ENCODE measurements around the gene KRTAP10-7. TPM values are rescaled to one million over a fixed set of nuclear protein-coding genes. Genes with fewer than 3 reads are reported as not detected.

The KRTAP10-7 gene
- total and polyA plus RNA-seq, 2 donors (not counting 1 experiment from before 2014, with no cell fraction given): not detected

GRCh38 chr21:44552136-44552535 is 48.3 kb upstream of the KRTAP10-7 start:
- Histone ChIP-seq H2AFZ (ENCODE audit: low read length) (no peak overlapping the region), H3K27ac (ENCODE audit: insufficient read depth, low read length) (no peak overlapping the region), H3K36me3 (ENCODE audit: control insufficient read depth, insufficient read depth, low read length) (no peaks in the 10 kb centered on the region), H3K4me3 (replicated peaks in 1 of 4; ENCODE audit: control extremely low read depth in 1 of 4, insufficient read depth in 1 of 4, low read depth in 3 of 4, low read length in 4 of 4) (no peak overlapping the region), H3K79me2 (ENCODE audit: control insufficient read depth, insufficient read depth, low read length) (no peaks in the 10 kb centered on the region), H3K27me3 (ENCODE audit: control insufficient read depth, insufficient read depth, low read length) (no peaks in the 10 kb centered on the region), H3K9me3 (ENCODE audit: control insufficient read depth, insufficient read depth, low read depth, low read length) (no peaks in the 10 kb centered on the region), H4K20me1 (ENCODE audit: control insufficient read depth, extremely low read depth, insufficient read depth, low read length) (no peaks in the 10 kb centered on the region), H3K9ac (ENCODE audit: insufficient read depth, low read length) (no peak overlapping the region), H3K4me1 (ENCODE audit: control insufficient read depth, extremely low read depth, insufficient read depth, low read length) (no peaks in the 10 kb centered on the region), H3K4me2 (ENCODE audit: extremely low read depth, insufficient read depth, low read length) (no peak overlapping the region)
- no peak for DNase-seq (ENCODE audit: low read depth in 2 of 2)
- no peak for TF ChIP-seq CTCF (conservative IDR thresholded peaks at IDR 0.05 in 1 of 2, IDR thresholded peaks at IDR 0.05 in 1 of 2; ENCODE audit: low read depth in 1 of 2, low read length in 2 of 2)
- no peak for TF ChIP-seq EZH2 (IDR thresholded peaks at IDR 0.05; ENCODE audit: low read length, missing control alignments)

DNA sequence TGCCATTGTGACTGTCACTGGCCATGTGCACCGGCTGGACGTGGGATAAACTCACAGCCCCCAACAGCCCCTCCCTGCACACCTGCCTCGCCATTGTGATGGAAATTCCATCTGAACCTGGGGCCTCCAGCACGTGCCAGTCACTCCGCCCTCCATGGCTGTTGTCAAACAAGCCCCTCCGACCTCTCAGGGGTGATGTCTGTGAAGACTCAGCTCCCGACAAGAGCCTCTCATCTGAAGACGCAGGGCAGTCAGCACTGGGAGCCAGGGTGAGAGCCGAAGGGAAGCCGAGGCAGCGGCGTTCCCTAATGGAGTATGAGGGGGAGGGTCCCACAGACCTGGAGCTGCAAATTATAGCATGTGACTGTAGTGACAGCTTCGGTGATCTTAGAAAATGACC is 47.7 kb upstream of the KRTAP10-7 start:
- no peak overlapping the region for H3K4me2 ChIP-seq (ENCODE audit: extremely low read depth, insufficient read depth, low read length)
- H3K9ac ChIP-seq (ENCODE audit: insufficient read depth, low read length): no peak overlapping the region
- H3K4me3 ChIP-seq (replicated peaks in 1 of 4; ENCODE audit: control extremely low read depth in 1 of 4, insufficient read depth in 1 of 4, low read depth in 3 of 4, low read length in 4 of 4): no peak overlapping the region
- H2AFZ ChIP-seq (ENCODE audit: low read length): no peak overlapping the region
- H3K79me2 ChIP-seq (ENCODE audit: control insufficient read depth, insufficient read depth, low read length): no peaks in the 10 kb centered on the region
- H3K27me3 ChIP-seq (ENCODE audit: control insufficient read depth, insufficient read depth, low read length): no peaks in the 10 kb centered on the region
- TF ChIP-seq EZH2 (IDR thresholded peaks at IDR 0.05; ENCODE audit: low read length, missing control alignments): no peak
- no peak for TF ChIP-seq CTCF (conservative IDR thresholded peaks at IDR 0.05 in 1 of 2, IDR thresholded peaks at IDR 0.05 in 1 of 2; ENCODE audit: low read depth in 1 of 2, low read length in 2 of 2)
- no peaks in the 10 kb centered on the region for H4K20me1 ChIP-seq (ENCODE audit: control insufficient read depth, extremely low read depth, insufficient read depth, low read length)
- H3K36me3 ChIP-seq (ENCODE audit: control insufficient read depth, insufficient read depth, low read length): no peaks in the 10 kb centered on the region
- no peak overlapping the region for H3K27ac ChIP-seq (ENCODE audit: insufficient read depth, low read length)
- no peaks in the 10 kb centered on the region for H3K4me1 ChIP-seq (ENCODE audit: control insufficient read depth, extremely low read depth, insufficient read depth, low read length)
- no peaks in the 10 kb centered on the region for H3K9me3 ChIP-seq (ENCODE audit: control insufficient read depth, insufficient read depth, low read depth, low read length)
- no peak for DNase-seq (ENCODE audit: low read depth in 2 of 2)

GRCh38 chr21:44555200-44555875 is 45.1 kb upstream of the KRTAP10-7 start:
- no peaks in the 10 kb centered on the region for H4K20me1 ChIP-seq (ENCODE audit: control insufficient read depth, extremely low read depth, insufficient read depth, low read length)
- H3K9ac ChIP-seq (ENCODE audit: insufficient read depth, low read length): no peak overlapping the region
- no peaks in the 10 kb centered on the region for H3K27me3 ChIP-seq (ENCODE audit: control insufficient read depth, insufficient read depth, low read length)
- H3K4me2 ChIP-seq (ENCODE audit: extremely low read depth, insufficient read depth, low read length): no peak overlapping the region
- H2AFZ ChIP-seq (ENCODE audit: low read length): no peak overlapping the region
- H3K36me3 ChIP-seq (ENCODE audit: control insufficient read depth, insufficient read depth, low read length): no peaks in the 10 kb centered on the region
- no peaks in the 10 kb centered on the region for H3K9me3 ChIP-seq (ENCODE audit: control insufficient read depth, insufficient read depth, low read depth, low read length)
- no peak for DNase-seq (ENCODE audit: low read depth in 2 of 2)
- H3K79me2 ChIP-seq (ENCODE audit: control insufficient read depth, insufficient read depth, low read length): no peaks in the 10 kb centered on the region
- no peak for TF ChIP-seq CTCF (conservative IDR thresholded peaks at IDR 0.05 in 1 of 2, IDR thresholded peaks at IDR 0.05 in 1 of 2; ENCODE audit: low read depth in 1 of 2, low read length in 2 of 2)
- no peak for TF ChIP-seq EZH2 (IDR thresholded peaks at IDR 0.05; ENCODE audit: low read length, missing control alignments)
- no peak overlapping the region for H3K27ac ChIP-seq (ENCODE audit: insufficient read depth, low read length)
- H3K4me3 ChIP-seq (replicated peaks in 1 of 4; ENCODE audit: control extremely low read depth in 1 of 4, insufficient read depth in 1 of 4, low read depth in 3 of 4, low read length in 4 of 4): no peak overlapping the region
- no peaks in the 10 kb centered on the region for H3K4me1 ChIP-seq (ENCODE audit: control insufficient read depth, extremely low read depth, insufficient read depth, low read length)
